Measurements from ENCODE around the gene LIPC.

GRCh38 chr15:58390655-58391054 is 41.1 kb upstream of the LIPC start:
- no peak for TF ChIP-seq CTCF (IDR thresholded peaks at IDR 0.05; ENCODE audit: low read depth, low read length)
- no peak for TF ChIP-seq MYC (IDR thresholded peaks at IDR 0.05; ENCODE audit: low read depth, low read length)
